ENCODE measurements around the gene ACOT7.

DNA sequence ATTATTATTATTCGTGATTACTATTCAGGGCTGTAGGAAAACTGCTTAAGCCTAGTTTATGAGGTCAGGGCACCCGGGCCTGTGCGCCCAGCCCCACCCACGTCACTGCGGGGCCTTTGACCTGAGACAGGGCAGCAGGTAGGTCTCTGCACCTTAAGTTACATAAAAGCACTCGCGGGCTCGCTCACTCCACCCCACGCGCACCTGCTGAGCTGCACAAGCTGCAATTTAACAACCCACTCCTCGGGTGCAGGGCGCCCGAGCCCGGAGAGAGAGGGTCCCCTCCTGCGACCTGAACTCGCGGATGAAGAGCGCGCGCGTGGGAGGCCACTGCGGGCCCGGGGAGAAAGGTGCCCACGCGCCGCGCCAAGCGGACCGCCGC is 158.3 kb downstream of the ACOT7 start:
- TF ChIP-seq TAF1 (IDR thresholded peaks at IDR 0.05; ENCODE audit: low read depth) = no peak
- TF ChIP-seq RAD21 (IDR thresholded peaks at IDR 0.05; ENCODE audit: low read depth) = no peak
- no peak for TF ChIP-seq CEBPB (IDR thresholded peaks at IDR 0.05)
- TF ChIP-seq YY1 (IDR thresholded peaks at IDR 0.05; ENCODE audit: low read depth) = no peak
- TF ChIP-seq, protein P1, sequence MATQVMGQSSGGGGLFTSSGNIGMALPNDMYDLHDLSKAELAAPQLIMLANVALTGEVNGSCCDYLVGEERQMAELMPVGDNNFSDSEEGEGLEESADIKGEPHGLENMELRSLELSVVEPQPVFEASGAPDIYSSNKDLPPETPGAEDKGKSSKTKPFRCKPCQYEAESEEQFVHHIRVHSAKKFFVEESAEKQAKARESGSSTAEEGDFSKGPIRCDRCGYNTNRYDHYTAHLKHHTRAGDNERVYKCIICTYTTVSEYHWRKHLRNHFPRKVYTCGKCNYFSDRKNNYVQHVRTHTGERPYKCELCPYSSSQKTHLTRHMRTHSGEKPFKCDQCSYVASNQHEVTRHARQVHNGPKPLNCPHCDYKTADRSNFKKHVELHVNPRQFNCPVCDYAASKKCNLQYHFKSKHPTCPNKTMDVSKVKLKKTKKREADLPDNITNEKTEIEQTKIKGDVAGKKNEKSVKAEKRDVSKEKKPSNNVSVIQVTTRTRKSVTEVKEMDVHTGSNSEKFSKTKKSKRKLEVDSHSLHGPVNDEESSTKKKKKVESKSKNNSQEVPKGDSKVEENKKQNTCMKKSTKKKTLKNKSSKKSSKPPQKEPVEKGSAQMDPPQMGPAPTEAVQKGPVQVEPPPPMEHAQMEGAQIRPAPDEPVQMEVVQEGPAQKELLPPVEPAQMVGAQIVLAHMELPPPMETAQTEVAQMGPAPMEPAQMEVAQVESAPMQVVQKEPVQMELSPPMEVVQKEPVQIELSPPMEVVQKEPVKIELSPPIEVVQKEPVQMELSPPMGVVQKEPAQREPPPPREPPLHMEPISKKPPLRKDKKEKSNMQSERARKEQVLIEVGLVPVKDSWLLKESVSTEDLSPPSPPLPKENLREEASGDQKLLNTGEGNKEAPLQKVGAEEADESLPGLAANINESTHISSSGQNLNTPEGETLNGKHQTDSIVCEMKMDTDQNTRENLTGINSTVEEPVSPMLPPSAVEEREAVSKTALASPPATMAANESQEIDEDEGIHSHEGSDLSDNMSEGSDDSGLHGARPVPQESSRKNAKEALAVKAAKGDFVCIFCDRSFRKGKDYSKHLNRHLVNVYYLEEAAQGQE (IDR thresholded peaks at IDR 0.05; ENCODE audit: low read depth) = no peak
- no peak for TF ChIP-seq NFIC (IDR thresholded peaks at IDR 0.05)
- TF ChIP-seq, protein P2, sequence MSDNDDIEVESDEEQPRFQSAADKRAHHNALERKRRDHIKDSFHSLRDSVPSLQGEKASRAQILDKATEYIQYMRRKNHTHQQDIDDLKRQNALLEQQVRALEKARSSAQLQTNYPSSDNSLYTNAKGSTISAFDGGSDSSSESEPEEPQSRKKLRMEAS (IDR thresholded peaks at IDR 0.05) = no peak
- TF ChIP-seq TEAD4 (IDR thresholded peaks at IDR 0.05) = no peak
- no peak for TF ChIP-seq TCF12 (IDR thresholded peaks at IDR 0.05; ENCODE audit: low read depth)
- TF ChIP-seq FOXM1 (IDR thresholded peaks at IDR 0.05; ENCODE audit: borderline replicate concordance, low read depth) = no peak
